ENCODE data around the gene CHST9. TPM values are rescaled to one million over a fixed set of nuclear protein-coding genes. Genes with fewer than 3 reads are reported as not detected.

Gene CHST9
- total and polyA plus RNA-seq, 9 of the 15 experiments (the other 6 are each of a cell fraction or from before 2014, with no cell fraction given) = not detected

- CTCF ChIA-PET (ENCODE audit: low intra/inter-chr PET ratio) = no interaction called here
- DNase-seq (ENCODE audit: extremely low read depth in 1 of 4, low spot score in 3 of 4) (no peak), ATAC-seq (no peak), FAIRE-seq (no peak)
- in situ Hi-C loops (cut with MboI) (no loop called here), intact Hi-C loops (cut with micrococcal nuclease) (no loop called here)
- Histone ChIP-seq H3K9ac (ENCODE audit: insufficient read depth in 1 of 2, low read depth in 2 of 2, low read length in 2 of 2) (no peak overlapping the region), H3K4me3 (no peak overlapping the region), H3K36me3 (ENCODE audit: control insufficient read depth, insufficient read depth, low read length) (no peaks in the 10 kb centered on the region), H2AFZ (ENCODE audit: low read depth, low read length) (no peak overlapping the region), H3K27me3 (ENCODE audit: control insufficient read depth in 2 of 2, insufficient read depth in 2 of 2, low read length in 2 of 2) (no peaks in the 10 kb centered on the region), H3K27ac (ENCODE audit: extremely low read depth, low read depth, low read length) (no peak overlapping the region), H3K9me3 (replicated peaks; ENCODE audit: control insufficient read depth, insufficient read depth, low read depth, low read length) (no peaks in the 10 kb centered on the region; the same call in 1 of the 2 replicates), H4K20me1 (replicated peaks; ENCODE audit: control insufficient read depth, insufficient read depth, low read length) (no peaks in the 10 kb centered on the region), H3K9me1 (ENCODE audit: control insufficient read depth, insufficient read depth, low read length) (no peaks in the 10 kb centered on the region), H3K79me2 (ENCODE audit: control insufficient read depth, insufficient read depth, low read length) (no peaks in the 10 kb centered on the region), H3K4me2 (ENCODE audit: insufficient read depth, low read length) (no peak overlapping the region), H3K4me1 (replicated peaks in 1 of 2; ENCODE audit: control insufficient read depth in 2 of 2, insufficient read depth in 2 of 2, low read length in 2 of 2) (no peaks in the 10 kb centered on the region)
- POLR2A ChIA-PET = no interaction called here
- TF ChIP-seq ZNF717 (CRISPR knock-in tag; IDR thresholded peaks at IDR 0.05) (no peak), GTF2F1 (IDR thresholded peaks at IDR 0.05; ENCODE audit: low read depth, low read length) (no peak), RBM14 (IDR thresholded peaks at IDR 0.05; ENCODE audit: borderline replicate concordance, insufficient read depth, low read depth, low read length) (no peak), ZNF280A (IDR thresholded peaks at IDR 0.05; ENCODE audit: low read depth, partially characterized antibody) (no peak), TBP (optimal IDR thresholded peaks at IDR 0.05; ENCODE audit: low read depth, low read length) (no peak), NFXL1 (CRISPR knock-in tag; IDR thresholded peaks at IDR 0.05) (no peak), FOXJ3 (CRISPR knock-in tag; IDR thresholded peaks at IDR 0.05) (no peak), EGR1 (conservative IDR thresholded peaks at IDR 0.05) (no peak), RBBP5 (IDR thresholded peaks at IDR 0.05; ENCODE audit: borderline replicate concordance, insufficient read depth, low read length, poor library complexity, severe bottlenecking) (no peak), ZNF589 (CRISPR knock-in tag; IDR thresholded peaks at IDR 0.05; ENCODE audit: low read depth) (no peak), KDM5B (IDR thresholded peaks at IDR 0.05; ENCODE audit: insufficient replicate concordance, low read depth, low read length) (no peak), PYGO2 (tag; IDR thresholded peaks at IDR 0.05) (no peak), NBN (IDR thresholded peaks at IDR 0.05; ENCODE audit: low read depth) (no peak), TEAD1 (CRISPR knock-in tag; IDR thresholded peaks at IDR 0.05) (no peak)
- TF ChIP-seq, protein P1, sequence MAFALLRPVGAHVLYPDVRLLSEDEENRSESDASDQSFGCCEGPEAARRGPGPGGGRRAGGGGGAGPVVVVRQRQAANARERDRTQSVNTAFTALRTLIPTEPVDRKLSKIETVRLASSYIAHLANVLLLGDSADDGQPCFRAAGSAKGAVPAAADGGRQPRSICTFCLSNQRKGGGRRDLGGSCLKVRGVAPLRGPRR (CRISPR knock-in tag; IDR thresholded peaks at IDR 0.05) = no peak
- TF ChIP-seq, protein P2, sequence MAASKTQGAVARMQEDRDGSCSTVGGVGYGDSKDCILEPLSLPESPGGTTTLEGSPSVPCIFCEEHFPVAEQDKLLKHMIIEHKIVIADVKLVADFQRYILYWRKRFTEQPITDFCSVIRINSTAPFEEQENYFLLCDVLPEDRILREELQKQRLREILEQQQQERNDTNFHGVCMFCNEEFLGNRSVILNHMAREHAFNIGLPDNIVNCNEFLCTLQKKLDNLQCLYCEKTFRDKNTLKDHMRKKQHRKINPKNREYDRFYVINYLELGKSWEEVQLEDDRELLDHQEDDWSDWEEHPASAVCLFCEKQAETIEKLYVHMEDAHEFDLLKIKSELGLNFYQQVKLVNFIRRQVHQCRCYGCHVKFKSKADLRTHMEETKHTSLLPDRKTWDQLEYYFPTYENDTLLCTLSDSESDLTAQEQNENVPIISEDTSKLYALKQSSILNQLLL (CRISPR knock-in tag; IDR thresholded peaks at IDR 0.05; ENCODE audit: borderline replicate concordance) = no peak
- no TSS peak for BruUV-seq (replicated peaks)
- WGBS (ENCODE audit: insufficient coverage, low coverage, missing lambda C conversion rate) = 2% methylated on average over 2 of the region's 2 CpGs
Observed at GRCh38 chr18:27040796-27041195, 144.3 kb downstream of the CHST9 start.
